Measurements from ENCODE around the gene MTERF2.

DNA sequence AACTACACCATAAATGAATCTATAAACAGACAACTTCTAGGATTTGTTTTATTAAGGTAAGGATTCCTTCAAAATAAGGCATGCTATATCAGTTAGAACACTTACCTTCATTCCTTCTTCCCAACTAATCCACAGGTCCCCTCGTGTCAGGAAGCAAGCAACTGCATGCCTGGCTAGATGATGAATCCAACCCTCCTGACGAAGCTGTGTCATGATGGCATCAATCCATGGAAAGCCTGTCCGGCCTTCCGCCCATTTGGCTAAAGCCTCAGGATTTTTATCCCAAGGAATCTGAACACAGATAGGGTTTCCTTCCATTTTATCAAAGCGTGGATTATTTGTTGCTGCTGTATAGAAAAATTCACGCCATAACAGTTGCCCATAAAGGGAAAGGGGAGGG lies 12.5 kb upstream of the MTERF2 start:
- TF ChIP-seq MYC (IDR thresholded peaks at IDR 0.05; ENCODE audit: insufficient read depth, insufficient read length, insufficient replicate concordance, low read length, severe bottlenecking) (no peak), EZH2 (IDR thresholded peaks at IDR 0.05; ENCODE audit: borderline replicate concordance, control insufficient read depth, low read depth, low read length) (no peak), HDAC2 (IDR thresholded peaks at IDR 0.05) (no peak), POLR2A (IDR thresholded peaks at IDR 0.05; ENCODE audit: low read depth, low read length) (no peak)

Data from GM12878 (cell line).